ELF-1 (cell line): Measurements from ENCODE around the gene GZMM.

ENCODE experiments used
- DNase-seq: peaks from one replicate; pipeline ENCODE4 v3.0.0-alpha.2; 2016; ENCODE audit warnings: low read depth, low spot score

Gene GZMM

GRCh38 chr19:512547-513365, 31.1 kb upstream of the GZMM start:
- DNase-seq = peak; percentile 73

- DNase-seq = no peak
These were observed 30.3 kb upstream of the GZMM start for GRCh38 chr19:513368-514165.

GRCh38 chr19:514166-514663, 29.6 kb upstream of the GZMM start:
- no peak for DNase-seq

- no peak for DNase-seq
These were observed 25.9 kb upstream of the GZMM start for GRCh38 chr19:517721-518597.

- peak; percentile 75 for DNase-seq
These were observed 25.1 kb upstream of the GZMM start for GRCh38 chr19:518598-519231.

- DNase-seq = no peak
These were observed 24.4 kb upstream of the GZMM start for GRCh38 chr19:519449-519865.

GRCh38 chr19:522726-523125, 21.1 kb upstream of the GZMM start:
- no peak for DNase-seq

- DNase-seq = peak; percentile 49
These were observed 19.7 kb upstream of the GZMM start for GRCh38 chr19:524062-524674.

- DNase-seq = no peak
These were observed 18.8 kb upstream of the GZMM start for GRCh38 chr19:525029-525428.

- no peak for DNase-seq
These were observed 17.9 kb upstream of the GZMM start for GRCh38 chr19:525857-526419.

- no peak for DNase-seq
These were observed 13.5 kb upstream of the GZMM start for GRCh38 chr19:530134-531008.

GRCh38 chr19:531009-531752, 12.7 kb upstream of the GZMM start:
- DNase-seq = peak; percentile 88

- no peak for DNase-seq
These were observed 11.9 kb upstream of the GZMM start, which contains the start of gene CDC34 for GRCh38 chr19:531753-532560. Gene CDC34 (plus strand): TSS chr19:531760. CDS start chr19:531932, 172 bp downstream.

GRCh38 chr19:532561-533363, 11.1 kb upstream of the GZMM start:
- peak; percentile 80 for DNase-seq

- no peak for DNase-seq
These were observed 10.3 kb upstream of the GZMM start for GRCh38 chr19:533364-534058.

GRCh38 chr19:534088-534487, 9.8 kb upstream of the GZMM start:
- DNase-seq = no peak
